HG02840 (cell line): Measurements from ENCODE around the gene SEZ6.

Experiments
- ATAC-seq: cut with Tn5 transposase; IDR thresholded peaks from one replicate; pipeline ENCODE4 v1.9.1; 2021; ENCODE audit warnings: mild to moderate bottlenecking, moderate library complexity, moderate number of reproducible peaks; ENCODE audit not compliant: unreplicated experiment, low FRiP score

The SEZ6 gene

DNA sequence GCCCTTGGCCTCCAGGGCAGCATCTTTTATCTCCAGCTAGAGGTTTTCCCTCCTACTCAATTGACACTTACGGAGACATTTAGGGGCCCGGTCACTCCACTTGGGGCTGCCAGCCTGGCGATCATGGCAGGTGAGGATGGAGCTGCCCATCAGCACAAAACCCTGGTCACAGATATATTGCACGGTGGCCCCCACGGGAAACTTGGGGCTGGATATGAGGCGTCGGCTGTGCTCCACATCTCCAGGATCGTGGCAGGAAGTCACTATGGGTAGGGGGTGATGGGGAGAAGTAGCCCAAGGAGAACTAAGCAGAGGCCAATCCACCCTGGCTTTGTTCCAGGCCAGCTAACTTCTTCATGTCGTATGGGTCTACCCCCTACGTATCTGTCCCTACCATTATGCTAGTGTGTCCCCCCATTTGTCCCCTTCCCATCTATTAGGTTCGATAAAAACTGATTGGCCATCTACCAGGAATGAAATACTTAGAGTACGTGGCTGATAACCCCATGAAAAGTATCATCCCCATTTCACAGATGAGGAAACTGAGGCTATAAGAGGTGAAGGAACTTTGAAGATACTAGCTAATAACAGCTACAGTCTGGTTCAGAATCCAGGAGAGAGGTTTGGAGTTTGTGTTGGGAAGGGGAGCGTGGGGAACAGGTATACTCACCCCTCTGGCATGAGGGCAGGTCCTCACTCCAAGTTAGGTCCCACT, 48.4 kb downstream of the SEZ6 start:
- no peak for ATAC-seq

GRCh38 chr17:28956861-28957260, 49.0 kb downstream of the SEZ6 start:
- no peak for ATAC-seq

- ATAC-seq: no peak
Observed at GRCh38 chr17:28956112-28956511, 49.7 kb downstream of the SEZ6 start.

DNA sequence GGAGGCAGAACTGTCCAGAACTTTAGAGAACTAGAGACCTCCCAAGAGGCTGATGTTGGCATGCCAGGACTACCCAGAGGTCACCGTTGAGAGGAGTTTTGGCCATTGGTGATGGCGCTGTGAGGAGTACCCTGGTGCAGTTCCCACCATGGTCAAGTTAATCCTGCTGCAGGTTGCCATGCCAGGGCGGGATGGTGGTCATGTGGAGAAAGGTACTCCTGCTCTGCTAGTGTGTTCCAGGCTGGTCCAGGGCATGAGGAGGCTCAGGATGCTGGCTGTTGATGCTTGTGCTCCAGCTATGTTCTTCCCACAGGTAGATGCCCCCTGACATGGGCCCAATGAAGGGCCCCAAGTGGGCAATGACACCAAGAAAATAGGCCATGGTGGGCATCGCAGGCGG, 50.4 kb downstream of the SEZ6 start:
- ATAC-seq: no peak

GRCh38 chr17:28954886-28955285, 50.9 kb downstream of the SEZ6 start:
- no peak for ATAC-seq

DNA sequence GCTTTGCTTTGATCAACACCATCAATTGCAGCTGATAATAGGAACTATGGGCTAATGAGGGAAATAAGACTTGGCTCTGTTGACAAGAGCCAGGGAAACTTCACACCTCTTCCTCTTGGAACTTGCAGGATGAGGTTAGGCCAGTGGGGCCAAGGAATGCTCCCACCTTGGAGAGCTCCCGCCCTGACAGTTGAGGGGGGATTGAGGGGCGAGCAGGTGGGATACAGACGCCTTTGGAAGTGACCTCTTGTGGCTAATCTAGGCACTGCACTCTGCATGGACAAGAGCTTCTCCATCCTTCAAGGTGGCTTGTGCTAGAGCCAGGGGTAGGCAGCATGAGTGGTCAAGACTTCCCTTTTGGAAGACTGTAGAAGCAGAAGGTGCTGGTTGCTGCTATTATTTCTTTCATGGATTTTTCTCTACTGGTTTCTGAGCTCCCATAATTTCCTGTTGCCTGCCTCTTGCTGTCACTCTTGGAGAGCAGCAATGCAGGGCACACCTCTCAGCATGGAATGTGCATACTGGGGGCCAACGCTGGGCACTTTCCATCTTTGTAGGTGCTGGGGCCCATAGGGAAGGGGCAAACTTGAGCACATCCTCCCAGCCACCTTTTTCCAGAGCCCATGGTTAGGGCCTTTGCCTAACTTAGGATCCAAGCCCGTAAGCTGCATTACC, 52.3 kb downstream of the SEZ6 start:
- no peak for ATAC-seq

DNA sequence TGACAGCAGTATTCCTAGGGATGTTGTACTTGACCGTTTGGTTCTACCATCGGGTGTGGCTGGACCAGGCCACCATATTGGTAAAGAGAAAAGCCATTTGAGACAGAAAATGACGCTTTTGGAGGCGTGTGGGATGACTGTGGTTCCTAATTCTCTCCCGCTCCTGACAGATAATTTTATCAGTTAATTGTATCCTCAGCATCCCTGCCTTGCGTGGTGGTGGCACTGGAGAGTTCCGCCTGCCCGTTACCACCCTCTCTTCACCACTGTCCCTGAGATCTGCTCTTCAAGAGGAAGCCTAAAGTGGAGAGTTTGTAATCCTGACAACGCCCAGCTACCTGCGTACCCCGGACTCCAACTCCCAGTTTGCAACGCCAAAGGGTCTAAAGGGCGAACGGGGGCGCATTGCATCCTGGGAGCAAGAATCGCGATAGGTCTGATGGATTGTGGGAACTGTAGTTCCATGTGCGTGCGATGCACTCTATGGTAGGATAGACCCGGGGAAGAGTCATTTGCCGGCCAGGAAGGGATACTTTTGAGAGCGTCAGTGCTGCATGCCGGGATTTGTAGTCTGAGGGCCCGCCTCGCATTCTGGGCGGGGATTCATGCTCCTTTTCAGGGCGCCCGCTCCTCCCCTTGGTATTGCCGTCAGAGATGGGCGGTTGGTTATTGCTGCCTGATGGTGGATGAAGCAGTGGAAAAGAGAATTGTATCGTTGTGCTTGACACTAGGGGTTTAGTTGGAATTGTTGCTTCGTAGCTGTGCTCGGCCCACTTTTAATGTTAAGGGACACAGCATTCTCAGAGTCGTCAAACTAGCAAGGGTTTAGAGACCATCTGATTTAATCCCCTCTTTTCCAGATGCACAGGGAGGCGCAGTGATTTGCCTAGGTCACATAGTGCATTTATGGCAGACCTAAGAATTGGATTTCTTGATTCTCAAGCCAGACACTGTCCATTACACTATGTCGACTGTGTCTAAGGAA, 53.5 kb downstream of the SEZ6 start:
- ATAC-seq: peak; percentile 43

DNA sequence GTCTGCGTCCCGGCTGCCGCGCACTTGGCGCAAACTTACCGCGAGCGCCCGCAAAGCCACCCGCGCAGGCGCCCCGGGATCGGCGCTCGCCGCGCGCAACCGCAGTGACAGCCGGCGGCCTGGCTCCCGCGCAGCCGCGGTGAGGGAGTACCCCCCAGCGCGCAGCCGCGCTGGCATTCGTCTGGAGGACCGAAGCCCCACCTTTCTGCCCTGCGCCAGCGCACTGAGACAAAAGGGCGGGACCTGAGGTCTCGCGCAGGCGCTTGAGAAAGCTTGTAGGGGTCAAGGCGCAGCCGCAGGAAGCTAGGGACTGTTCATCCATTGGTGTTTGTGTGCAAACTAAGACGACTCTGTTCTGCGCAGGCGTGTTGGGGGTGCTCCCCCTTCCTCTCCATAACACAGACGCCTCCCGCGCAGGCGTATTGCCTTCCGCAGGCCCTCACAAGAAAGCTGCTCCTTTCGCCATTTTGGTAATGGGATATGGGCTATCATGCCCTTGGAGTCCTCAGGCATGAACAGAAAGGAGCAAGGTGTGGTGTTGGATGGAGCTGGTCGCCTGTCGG, 54.3 kb downstream of the SEZ6 start, which contains the start of gene PHF12:
Gene PHF12, minus strand, starts transcription at position 91 of the 563 bp plus-strand sequence. CDS start 558 bp downstream, outside the sequence.
- ATAC-seq: peak; percentile 59

GRCh38 chr17:28950752-28951427, 54.9 kb downstream of the SEZ6 start:
- ATAC-seq: no peak

GRCh38 chr17:28950017-28950751, 55.6 kb downstream of the SEZ6 start:
- no peak for ATAC-seq

DNA sequence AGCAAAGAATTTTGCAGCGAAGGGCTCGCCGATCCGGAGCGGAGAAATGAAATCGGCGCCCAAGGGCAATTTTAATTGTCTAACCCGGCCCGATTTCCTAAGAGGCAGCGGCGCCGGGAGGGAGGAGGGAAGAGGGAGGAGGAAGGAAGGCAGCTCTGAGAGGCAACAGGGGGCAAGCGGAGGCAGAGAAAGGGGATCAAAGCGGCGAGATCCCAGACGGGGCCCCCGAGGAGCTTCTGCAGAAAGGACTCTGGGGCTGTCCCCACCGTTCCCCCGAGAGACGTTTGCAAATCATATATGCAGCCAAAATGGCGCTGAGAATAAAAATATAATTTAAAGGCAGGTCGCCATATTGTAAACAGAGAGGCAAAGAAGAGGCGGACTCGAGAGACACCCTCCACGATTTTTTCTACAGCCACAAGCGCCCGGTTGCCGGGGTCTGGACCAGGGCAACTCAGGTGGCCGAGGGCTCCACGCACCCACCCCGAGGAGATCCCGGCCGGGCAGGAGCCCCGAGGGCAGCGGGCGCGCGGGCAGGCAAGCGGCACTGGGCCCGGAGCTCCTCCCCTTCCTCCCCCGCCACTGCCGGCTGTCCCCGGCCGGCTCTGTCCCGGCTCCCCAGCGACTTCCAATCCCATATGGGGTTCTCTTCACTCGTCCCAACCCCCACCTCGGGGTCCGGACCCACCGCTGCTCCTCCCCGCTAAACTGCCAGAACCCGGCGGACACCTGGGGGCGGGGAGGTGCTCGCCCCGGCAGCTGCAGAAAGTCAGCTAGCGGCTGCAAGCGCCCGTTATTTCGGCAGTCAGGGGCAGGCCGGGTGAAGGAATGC, 56.4 kb downstream of the SEZ6 start:
- ATAC-seq: no peak

DNA sequence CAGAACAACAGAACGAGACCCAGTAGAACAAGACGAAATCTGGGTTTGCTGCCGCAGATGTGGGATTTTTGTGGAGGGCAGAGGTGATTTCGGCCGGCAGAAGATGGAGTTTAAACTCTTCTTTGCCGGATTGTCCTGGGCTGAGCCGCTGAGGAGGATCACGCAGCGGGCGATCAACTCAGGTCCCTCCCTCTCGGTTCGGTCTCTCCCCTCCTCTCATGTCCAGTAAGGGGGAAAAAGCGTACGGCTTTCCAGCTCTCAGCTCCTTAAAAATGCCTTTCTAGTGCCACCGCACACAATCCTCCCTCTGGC, 57.0 kb downstream of the SEZ6 start:
- ATAC-seq: no peak

GRCh38 chr17:28948342-28948741, 57.5 kb downstream of the SEZ6 start:
- ATAC-seq: no peak

GRCh38 chr17:28947639-28948038, 58.2 kb downstream of the SEZ6 start:
- ATAC-seq: no peak

DNA sequence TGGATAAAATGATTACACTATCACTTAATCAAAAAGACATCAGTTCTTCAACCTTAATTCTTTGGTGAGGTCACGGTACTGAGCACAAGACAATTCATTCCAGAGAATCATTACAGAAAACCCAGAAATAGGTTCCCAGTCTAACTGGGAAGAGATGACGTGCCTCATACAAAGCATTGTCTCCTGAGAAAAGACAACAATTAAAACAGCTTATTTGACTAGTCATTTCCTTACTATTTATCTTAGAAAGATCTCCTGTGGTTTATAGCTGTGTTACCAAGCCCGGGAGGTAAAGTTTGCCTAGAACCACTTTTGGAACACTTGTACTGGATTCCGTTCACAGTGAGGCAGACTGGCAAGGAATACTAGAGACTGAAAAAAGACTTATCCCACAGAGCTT, 59.6 kb downstream of the SEZ6 start:
- no peak for ATAC-seq

DNA sequence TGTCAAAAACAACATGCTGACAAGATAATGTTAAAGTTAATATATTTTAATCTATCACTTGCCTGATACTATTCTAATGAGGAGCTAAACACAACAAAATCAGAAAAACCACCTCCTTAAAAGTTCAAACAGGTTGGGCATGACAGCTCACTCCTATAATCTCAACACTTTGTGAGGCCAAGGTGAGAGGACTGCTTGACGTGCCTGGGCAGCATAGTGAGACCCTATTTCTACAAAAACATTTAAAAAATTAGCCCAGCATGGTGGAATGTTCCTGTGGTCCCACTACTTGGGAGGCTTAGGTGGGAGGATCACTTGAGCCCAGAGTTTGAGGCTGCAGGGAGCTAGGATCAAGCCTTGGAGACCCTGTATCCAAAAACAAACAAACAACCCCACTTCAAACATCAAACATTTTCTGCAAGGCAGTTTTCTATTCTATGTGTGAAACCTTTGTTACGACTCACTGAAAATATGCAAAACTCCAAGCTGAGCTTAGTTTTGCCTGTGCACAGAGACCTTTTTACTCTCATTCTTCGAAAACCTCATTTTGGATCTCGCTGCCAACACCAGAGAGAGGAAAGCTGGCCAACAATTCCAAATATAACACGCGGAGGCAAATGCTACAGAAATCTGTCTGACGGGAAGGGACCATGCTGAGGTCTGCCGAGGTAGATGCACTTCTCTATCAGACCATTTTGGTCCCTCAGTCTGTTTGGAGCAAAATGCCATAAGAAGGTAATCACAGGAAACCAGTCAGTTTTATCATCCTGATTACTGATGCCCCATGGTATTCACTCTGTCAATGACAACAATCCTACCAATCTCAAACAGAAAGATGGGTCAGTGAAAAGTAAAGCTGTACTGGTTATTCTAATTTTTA, 60.7 kb downstream of the SEZ6 start:
- no peak for ATAC-seq

- no peak for ATAC-seq
Observed at GRCh38 chr17:28944343-28944742, 61.5 kb downstream of the SEZ6 start.

DNA sequence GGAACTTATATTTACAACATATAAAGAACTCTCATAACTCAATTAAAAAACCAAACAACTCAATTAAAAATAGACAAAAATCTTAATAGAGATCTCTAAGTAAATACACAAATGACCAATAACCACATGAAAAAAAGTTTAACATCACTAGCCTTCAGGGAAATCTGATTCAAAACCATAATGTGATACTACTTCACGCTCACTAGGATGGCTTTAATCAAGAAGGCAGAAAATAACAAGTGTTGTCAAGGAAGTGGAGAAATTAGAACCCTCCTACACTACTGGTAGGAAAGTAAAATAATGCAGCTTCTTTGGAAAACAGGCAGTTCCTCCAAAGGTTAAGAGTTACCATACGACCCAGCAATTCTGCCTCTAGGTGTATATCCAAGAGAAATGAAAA, 62.9 kb downstream of the SEZ6 start:
- ATAC-seq: no peak
